HepG2 (cell line): ENCODE results near the gene KRT14. TPM values are rescaled to one million over a fixed set of nuclear protein-coding genes. Genes with fewer than 3 reads are reported as not detected.

Source experiments
- AGO2 ChIP-seq: fragments of 200-400 bp; formaldehyde crosslinking; optimal IDR thresholded peaks from 2 replicates; pipeline ENCODE3; 2017; ENCODE audit warnings: mild to moderate bottlenecking, low read depth, low read length, moderate library complexity
- E2F1 ChIP-seq: sonication (generic); formaldehyde crosslinking; IDR thresholded peaks from 2 replicates; pipeline ENCODE4 v1.5.0; 2020; ENCODE audit warnings: missing genetic modification reagents
- EED ChIP-seq: sonication (generic); formaldehyde crosslinking; IDR thresholded peaks from 2 replicates; pipeline ENCODE4 v1.5.0; 2020; ENCODE audit warnings: mild to moderate bottlenecking, missing genetic modification reagents
- FOXA3 ChIP-seq: IDR thresholded peaks from 2 replicates; pipeline ENCODE4 v1.6.1; 2016; ENCODE audit warnings: missing genetic modification reagents, missing compliant biosample characterization
- FOXK1 ChIP-seq: sonication (generic); formaldehyde crosslinking; IDR thresholded peaks from 2 replicates; pipeline ENCODE4 v1.4.0; 2020; ENCODE audit warnings: low read depth, missing genetic modification reagents, borderline replicate concordance
- HES4 ChIP-seq: sonication (generic); formaldehyde crosslinking; IDR thresholded peaks from 2 replicates; pipeline ENCODE4 v1.9.0; 2021; ENCODE audit warnings: mild to moderate bottlenecking, missing genetic modification reagents, borderline replicate concordance
- HNF4A ChIP-seq: sonication (generic); formaldehyde crosslinking; IDR thresholded peaks from 2 replicates; pipeline ENCODE4 v1.4.0; 2020; ENCODE audit warnings: missing genetic modification reagents
- JARID2 ChIP-seq: sonication (generic); formaldehyde crosslinking; IDR thresholded peaks from 2 replicates; pipeline ENCODE4 v1.8.1; 2023; ENCODE audit warnings: missing genetic modification reagents, inconsistent platforms; ENCODE audit not compliant: insufficient replicate concordance
- KAT7 ChIP-seq: IDR thresholded peaks from 2 replicates; pipeline ENCODE4 v1.6.1; 2018; ENCODE audit warnings: borderline replicate concordance, missing compliant biosample characterization
- KLF16 ChIP-seq, 2 experiments: sonication (generic) in 1 of 2; formaldehyde crosslinking in 1 of 2; IDR thresholded peaks; 2 replicates each; pipeline versions ENCODE4 v1.6.1 to v1.8.0; 2016 to 2023; ENCODE audit warnings: missing genetic modification reagents in 2 of 2, missing compliant biosample characterization in 1 of 2
- MTF2 ChIP-seq: sonication (generic); formaldehyde crosslinking; IDR thresholded peaks from 2 replicates; pipeline ENCODE4 v1.5.0; 2020; ENCODE audit warnings: missing genetic modification reagents, borderline replicate concordance
- MYC ChIP-seq: sonication (generic); formaldehyde crosslinking; IDR thresholded peaks from 2 replicates; pipeline ENCODE4 v1.9.0; 2021; ENCODE audit warnings: missing genetic modification reagents, borderline replicate concordance
- RBM39 ChIP-seq: fragments of 200-400 bp; formaldehyde crosslinking; IDR thresholded peaks from one replicate; pipeline ENCODE4 v1.6.1; 2018; ENCODE audit warnings: antibody characterized with exemption, mild to moderate bottlenecking, low read depth, low read length; ENCODE audit not compliant: poor library complexity, severe bottlenecking
- SIN3B ChIP-seq: fragments of 150-350 bp; IDR thresholded peaks from 2 replicates; pipeline ENCODE4 v1.6.1; 2014; ENCODE audit warnings: low read length
- ZFP36L1 ChIP-seq: sonication (generic); formaldehyde crosslinking; IDR thresholded peaks from 2 replicates; pipeline ENCODE4 v1.8.0; 2022; ENCODE audit warnings: mild to moderate bottlenecking, missing genetic modification reagents, moderate library complexity
- ZHX2 ChIP-seq, 2 experiments: sonication (generic) in 1 of 2; formaldehyde crosslinking in 1 of 2; IDR thresholded peaks; 2 replicates each; pipeline versions ENCODE4 v1.6.1 to v1.9.0; 2014 to 2022; ENCODE audit warnings: antibody characterized with exemption in 1 of 2, borderline replicate concordance in 1 of 2, inconsistent platforms in 1 of 2, low read depth in 1 of 2, missing genetic modification reagents in 1 of 2
- ZNF557 ChIP-seq: sonication (generic); formaldehyde crosslinking; IDR thresholded peaks from 2 replicates; pipeline ENCODE4 v1.4.0; 2020; ENCODE audit warnings: missing genetic modification reagents
- polyA plus RNA-seq, 8 experiments: library from polyadenylated mRNA; depleted of rRNA in 3 of 8; stranded (reverse) in 7 of 8; unstranded in 1 of 8; fragments of >200 nt; fragmentation: Illumina TruSeq in 4 of 8; extraction: Trizol in 4 of 8; gene quantifications; 2 replicates each; pipeline versions ENCODE4 v1.2.1 to v1.2.3, GENCODE V29; 2011 to 2016; ENCODE audit warnings: low read depth in 4 of 8, missing spikeins in 1 of 8, mixed read lengths in 1 of 8; ENCODE audit not compliant: insufficient read depth in 1 of 8
- total RNA-seq, 5 experiments: library from RNA; depleted of rRNA; stranded (reverse); fragments of >200 nt; fragmentation: Illumina TruSeq; extraction: Trizol; gene quantifications; 2 replicates each; pipeline ENCODE4 v1.2.3, GENCODE V29; 2016; ENCODE audit warnings: low read depth in 1 of 5
- TF ChIP-seq, protein P1 (sequence below): sonication (generic); formaldehyde crosslinking; IDR thresholded peaks from 2 replicates; pipeline ENCODE4 v1.4.0; 2020; ENCODE audit warnings: mild to moderate bottlenecking, missing genetic modification reagents
- TF ChIP-seq, protein P2 (sequence below): sonication (generic); formaldehyde crosslinking; IDR thresholded peaks from 2 replicates; pipeline ENCODE4 v1.4.0; 2020; ENCODE audit warnings: missing genetic modification reagents
- TF ChIP-seq, protein P3 (sequence below): sonication (generic); formaldehyde crosslinking; IDR thresholded peaks from 2 replicates; pipeline ENCODE4 v1.8.1; 2023; ENCODE audit warnings: mild to moderate bottlenecking, missing genetic modification reagents, borderline replicate concordance

Gene KRT14
- total and polyA plus RNA-seq, 2 of the 13 experiments (the other 11 are each of a cell fraction or from before 2014, with no cell fraction given): 0.09 TPM; not detected in 1

- TF ChIP-seq E2F1 (no peak), ZNF557 (CRISPR knock-in tag) (no peak), FOXK1 (CRISPR knock-in tag) (no peak; the same call in 1 of the 2 replicates), EED (CRISPR knock-in tag) (no peak), MYC (CRISPR knock-in tag) (no peak), MTF2 (CRISPR knock-in tag) (no peak), KLF16 (CRISPR knock-in tag; IDR thresholded peaks at IDR 0.05) (no peak), FOXA3 (CRISPR knock-in tag) (no peak; the same call in 1 of the 2 replicates), ZFP36L1 (CRISPR knock-in tag) (no peak), ZHX2 (IDR thresholded peaks at IDR 0.05; ENCODE audit: low read depth) (no peak), ZHX2 (CRISPR knock-in tag; IDR thresholded peaks at IDR 0.05; ENCODE audit: borderline replicate concordance) (no peak), HES4 (CRISPR knock-in tag) (no peak), HNF4A (CRISPR knock-in tag) (no peak), SIN3B (no peak), JARID2 (CRISPR knock-in tag) (no peak), RBM39 (no peak), AGO2 (no peak), KAT7 (CRISPR knock-in tag) (no peak)
- TF ChIP-seq, protein P1, sequence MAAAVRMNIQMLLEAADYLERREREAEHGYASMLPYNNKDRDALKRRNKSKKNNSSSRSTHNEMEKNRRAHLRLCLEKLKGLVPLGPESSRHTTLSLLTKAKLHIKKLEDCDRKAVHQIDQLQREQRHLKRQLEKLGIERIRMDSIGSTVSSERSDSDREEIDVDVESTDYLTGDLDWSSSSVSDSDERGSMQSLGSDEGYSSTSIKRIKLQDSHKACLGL (CRISPR knock-in tag): no peak
- TF ChIP-seq, protein P2, sequence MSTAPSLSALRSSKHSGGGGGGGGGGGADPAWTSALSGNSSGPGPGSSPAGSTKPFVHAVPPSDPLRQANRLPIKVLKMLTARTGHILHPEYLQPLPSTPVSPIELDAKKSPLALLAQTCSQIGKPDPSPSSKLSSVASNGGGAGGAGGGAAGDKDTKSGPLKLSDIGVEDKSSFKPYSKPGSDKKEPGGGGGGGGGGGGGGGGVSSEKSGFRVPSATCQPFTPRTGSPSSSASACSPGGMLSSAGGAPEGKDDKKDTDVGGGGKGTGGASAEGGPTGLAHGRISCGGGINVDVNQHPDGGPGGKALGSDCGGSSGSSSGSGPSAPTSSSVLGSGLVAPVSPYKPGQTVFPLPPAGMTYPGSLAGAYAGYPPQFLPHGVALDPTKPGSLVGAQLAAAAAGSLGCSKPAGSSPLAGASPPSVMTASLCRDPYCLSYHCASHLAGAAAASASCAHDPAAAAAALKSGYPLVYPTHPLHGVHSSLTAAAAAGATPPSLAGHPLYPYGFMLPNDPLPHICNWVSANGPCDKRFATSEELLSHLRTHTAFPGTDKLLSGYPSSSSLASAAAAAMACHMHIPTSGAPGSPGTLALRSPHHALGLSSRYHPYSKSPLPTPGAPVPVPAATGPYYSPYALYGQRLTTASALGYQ (CRISPR knock-in tag): no peak
- TF ChIP-seq, protein P3, sequence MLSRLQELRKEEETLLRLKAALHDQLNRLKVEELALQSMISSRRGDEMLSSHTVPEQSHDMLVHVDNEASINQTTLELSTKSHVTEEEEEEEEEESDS (CRISPR knock-in tag): no peak
Measured at GRCh38 chr17:41579484-41580243, 7.0 kb downstream of the KRT14 start (continued).
